Subcutaneous adipose tissue (tissue), 4 donors: Measurements from ENCODE around the gene LDB2. TPM values are rescaled to one million over a fixed set of nuclear protein-coding genes. Genes with fewer than 3 reads are reported as not detected.

ENCODE experiments used
- total RNA-seq, 4 donors: library from RNA; depleted of rRNA; stranded (reverse); fragments of >200 nt; gene quantifications; one replicate each; pipeline ENCODE4 v1.1.0, GENCODE V29; 2016
- TF ChIP-seq, protein P1 (sequence below): fragments of 450-650 bp; IDR thresholded peaks from one replicate; pipeline ENCODE4 v1.5.1; 2016; ENCODE audit warnings: low read depth, mild to moderate bottlenecking, control low read depth, antibody characterized with exemption, moderate library complexity

Gene LDB2
- total RNA-seq, 4 donors from 2014 or later = 19.0 to 122 (median 42.6) TPM

DNA sequence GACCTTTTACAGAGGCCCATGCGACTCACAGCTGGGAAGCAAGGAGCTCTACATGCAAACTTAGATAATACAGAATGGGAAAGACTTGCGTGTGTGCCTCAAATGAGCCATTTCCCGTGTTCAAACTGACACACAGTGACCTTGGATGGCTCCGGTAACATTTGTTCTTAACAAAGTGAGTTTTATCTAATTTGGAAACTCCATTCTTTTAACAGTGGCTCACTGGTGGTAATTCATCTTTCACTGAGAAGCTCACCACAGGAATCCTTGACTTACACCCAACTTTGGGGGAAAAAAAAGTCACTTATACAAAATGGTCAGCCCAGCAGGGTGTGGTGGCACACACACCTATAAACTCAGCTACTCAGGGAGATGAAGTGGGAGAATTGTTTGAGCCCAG, 190.6 kb downstream of the LDB2 start:
- TF ChIP-seq, protein P1, sequence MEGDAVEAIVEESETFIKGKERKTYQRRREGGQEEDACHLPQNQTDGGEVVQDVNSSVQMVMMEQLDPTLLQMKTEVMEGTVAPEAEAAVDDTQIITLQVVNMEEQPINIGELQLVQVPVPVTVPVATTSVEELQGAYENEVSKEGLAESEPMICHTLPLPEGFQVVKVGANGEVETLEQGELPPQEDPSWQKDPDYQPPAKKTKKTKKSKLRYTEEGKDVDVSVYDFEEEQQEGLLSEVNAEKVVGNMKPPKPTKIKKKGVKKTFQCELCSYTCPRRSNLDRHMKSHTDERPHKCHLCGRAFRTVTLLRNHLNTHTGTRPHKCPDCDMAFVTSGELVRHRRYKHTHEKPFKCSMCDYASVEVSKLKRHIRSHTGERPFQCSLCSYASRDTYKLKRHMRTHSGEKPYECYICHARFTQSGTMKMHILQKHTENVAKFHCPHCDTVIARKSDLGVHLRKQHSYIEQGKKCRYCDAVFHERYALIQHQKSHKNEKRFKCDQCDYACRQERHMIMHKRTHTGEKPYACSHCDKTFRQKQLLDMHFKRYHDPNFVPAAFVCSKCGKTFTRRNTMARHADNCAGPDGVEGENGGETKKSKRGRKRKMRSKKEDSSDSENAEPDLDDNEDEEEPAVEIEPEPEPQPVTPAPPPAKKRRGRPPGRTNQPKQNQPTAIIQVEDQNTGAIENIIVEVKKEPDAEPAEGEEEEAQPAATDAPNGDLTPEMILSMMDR = no peak

DNA sequence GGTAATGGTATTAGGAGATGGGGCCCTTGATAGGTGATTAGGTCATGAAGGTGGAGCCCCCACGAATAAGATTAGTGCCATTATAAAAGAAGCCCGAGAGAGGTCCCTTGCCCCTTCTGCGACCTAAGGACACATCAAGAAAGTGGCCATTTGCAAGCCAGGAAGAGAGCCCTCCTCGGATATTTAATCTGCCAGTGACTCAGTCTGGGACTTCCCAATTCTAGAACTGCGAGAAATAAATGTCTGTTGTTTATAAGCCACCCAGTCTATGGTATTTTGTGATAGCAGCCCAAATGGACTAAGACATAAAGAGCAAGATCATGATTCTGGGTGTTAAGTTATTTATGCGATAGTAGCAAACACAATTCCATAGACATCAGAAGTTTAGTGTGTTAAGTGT, 192.2 kb downstream of the LDB2 start:
- TF ChIP-seq, protein P1 = no peak

DNA sequence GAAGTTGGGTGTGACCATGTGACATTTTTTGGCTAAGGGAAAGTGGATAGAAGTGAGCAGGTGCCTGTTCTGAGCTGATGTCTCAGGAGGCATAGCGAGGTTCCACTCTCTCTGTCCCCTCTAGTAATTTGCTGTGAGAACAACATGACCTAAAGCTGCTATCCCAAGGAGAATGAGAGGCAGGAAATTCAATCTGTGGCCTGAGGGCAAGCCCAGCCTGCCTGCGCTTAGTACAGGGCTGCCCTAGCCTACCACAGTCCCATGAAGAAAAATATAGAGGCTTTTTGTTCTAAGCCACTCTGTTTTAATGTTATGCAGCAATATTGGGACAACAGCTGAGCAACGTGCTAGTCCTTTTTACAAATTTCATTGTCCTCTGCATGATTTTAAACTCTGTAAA, 193.1 kb downstream of the LDB2 start:
- TF ChIP-seq, protein P1 = no peak

DNA sequence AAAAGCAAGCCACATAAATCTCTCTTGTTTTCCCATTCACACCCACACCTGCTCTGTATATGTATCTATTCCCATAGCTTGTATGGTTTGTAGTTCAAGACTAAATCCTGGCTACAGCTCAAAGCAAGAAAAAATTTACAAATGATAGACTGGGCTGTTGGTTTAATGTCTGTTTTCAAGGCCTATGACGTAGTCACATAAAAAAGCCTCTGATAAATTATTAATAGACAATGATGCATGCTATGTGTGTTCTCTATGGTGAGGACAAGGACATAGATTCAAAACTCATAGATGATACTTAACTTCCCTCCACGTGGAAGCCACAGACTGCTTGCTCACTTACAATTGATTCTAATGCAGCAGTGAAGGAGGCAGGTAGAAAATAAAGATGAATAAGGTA, 194.0 kb downstream of the LDB2 start:
- TF ChIP-seq, protein P1 = no peak

DNA sequence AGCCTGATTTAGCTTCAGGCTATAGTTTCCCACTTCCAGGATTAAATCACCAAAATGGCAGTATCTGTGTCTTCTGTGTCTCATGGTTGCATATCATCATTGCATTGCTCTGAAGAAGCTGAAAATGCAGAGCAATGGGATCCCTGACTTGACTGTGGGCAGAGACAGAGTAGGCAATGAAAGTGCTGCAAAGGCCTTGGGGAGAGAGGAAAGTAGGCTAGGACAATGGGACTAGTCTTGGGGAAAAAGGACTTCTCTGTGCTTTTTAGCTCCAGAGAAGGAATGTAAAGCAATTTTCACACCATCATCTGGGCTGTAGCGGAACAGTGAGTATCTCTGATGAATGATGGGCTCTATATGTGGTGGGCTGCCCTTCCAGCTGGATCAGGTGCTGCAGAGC, 202.5 kb downstream of the LDB2 start:
- TF ChIP-seq, protein P1 = no peak

DNA sequence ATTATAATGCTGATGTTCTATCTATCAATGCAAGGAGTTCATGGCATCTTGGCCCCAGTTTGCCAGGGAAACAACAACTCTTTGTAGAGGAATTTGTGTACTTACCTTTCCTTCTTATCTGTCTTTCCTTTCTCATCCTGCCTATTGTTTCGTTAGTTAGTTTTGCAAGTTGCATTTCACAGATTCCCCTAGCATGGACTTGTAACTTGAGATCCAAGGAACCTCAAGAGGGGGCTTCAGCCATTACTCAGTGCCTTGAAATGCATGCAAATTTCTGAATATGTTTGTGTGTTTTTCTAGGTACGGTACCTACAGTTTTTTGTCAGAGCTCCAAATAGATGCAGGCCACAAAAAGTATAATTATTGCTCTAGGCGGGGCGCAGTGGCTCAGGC, 203.6 kb downstream of the LDB2 start:
- TF ChIP-seq, protein P1 = no peak

DNA sequence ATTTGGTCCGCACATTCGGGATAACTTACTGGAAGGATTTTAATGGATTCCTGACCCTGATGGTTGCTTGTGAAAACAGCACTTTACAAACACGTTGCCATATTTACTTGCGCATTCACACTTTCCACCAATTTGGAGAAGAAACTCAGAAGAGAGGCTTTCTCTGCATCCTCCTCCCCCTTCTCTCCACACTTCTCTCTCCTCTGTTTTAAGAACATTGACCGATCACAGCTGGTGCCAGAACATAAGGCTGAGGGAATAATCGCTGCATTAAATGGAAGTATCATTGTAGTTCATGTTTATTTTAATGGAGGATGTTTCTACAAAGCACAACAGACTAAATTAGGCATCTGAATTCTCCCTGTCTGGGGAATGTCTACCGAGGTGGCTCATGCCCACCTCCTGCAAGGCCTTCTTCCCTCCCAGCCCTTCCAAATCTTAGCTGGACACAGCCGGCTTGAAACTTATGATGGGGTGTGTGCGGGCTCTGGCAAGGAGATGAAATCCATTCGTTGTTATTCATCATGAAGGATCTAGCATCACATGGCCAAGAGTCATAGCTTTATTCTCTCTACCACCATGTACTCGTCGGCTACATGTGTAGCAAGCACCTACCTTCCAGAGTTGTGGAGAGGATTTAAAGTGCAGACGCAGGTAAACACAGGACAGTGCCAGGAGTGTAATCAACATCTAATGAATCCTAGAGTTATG, 204.1 kb downstream of the LDB2 start:
- TF ChIP-seq, protein P1 = no peak
